SK-N-SH (cell line): ENCODE results near the gene HSPA4. TPM values are rescaled to one million over a fixed set of nuclear protein-coding genes. Genes with fewer than 3 reads are reported as not detected.

ENCODE experiments used
- CTCF ChIA-PET: fragments of 300-600, 350-600 bp; formaldehyde crosslinking; extraction: SDS; loops from one replicate; lab custom pipeline; 2021; lab: Yijun Ruan, JAX
- POLR2A ChIA-PET: fragments of 350-600 bp; sonication (Branson Sonifier 250); formaldehyde crosslinking; extraction: SDS; loops from one replicate; lab custom pipeline; 2020; ENCODE audit warnings: antibody characterized with exemption, inconsistent platforms; lab: Yijun Ruan, JAX
- DNase-seq: peaks from one replicate; pipeline ENCODE4 v3.0.0; 2012
- H2AFZ ChIP-seq: fragments of 200-600 bp; sonication (generic); 2 replicates; pipeline ENCODE4 v1.8.1; 2016; ENCODE audit warnings: antibody characterized with exemption, mild to moderate bottlenecking, low read depth
- H3F3A ChIP-seq: fragments of 200-600 bp; sonication (generic); replicated peaks from 2 replicates; pipeline ENCODE3; 2016; ENCODE audit warnings: antibody characterized with exemption, mild to moderate bottlenecking; ENCODE audit not compliant: insufficient read depth
- H3K27ac ChIP-seq, 2 experiments: fragments of 200-500 bp in 1 of 2; fragments of 200-600 bp in 1 of 2; sonication (Bioruptor generic) in 1 of 2; sonication (generic), shearing (Covaris generic) in 1 of 2; 2 replicates each; pipeline versions ENCODE4 v1.5.1 to v1.6.1; 2014 to 2016; ENCODE audit warnings: low read depth in 2 of 2, inconsistent platforms in 1 of 2, low read length in 1 of 2, mild to moderate bottlenecking in 1 of 2, mixed read lengths in 1 of 2
- H3K27me3 ChIP-seq: fragments of 200-600 bp; sonication (generic), shearing (Covaris generic); 2 replicates; pipeline ENCODE4 v1.6.1; 2016; ENCODE audit warnings: mixed run types; ENCODE audit not compliant: insufficient read depth
- H3K36me3 ChIP-seq, 2 experiments: fragments of 200-500 bp in 1 of 2; fragments of 200-600 bp in 1 of 2; sonication (Bioruptor generic) in 1 of 2; sonication (generic) in 1 of 2; replicated peaks in 1 of 2; 2 replicates each; pipeline versions ENCODE3 to v1.5.1; 2014 to 2016; ENCODE audit warnings: low read length in 1 of 2, mild to moderate bottlenecking in 1 of 2; ENCODE audit not compliant: insufficient read depth in 2 of 2, control insufficient read depth in 1 of 2
- H3K4me1 ChIP-seq, 2 experiments: fragments of 200-500 bp in 1 of 2; fragments of 200-600 bp in 1 of 2; sonication (Bioruptor generic) in 1 of 2; sonication (generic), shearing (Covaris generic) in 1 of 2; 2 replicates each; pipeline versions ENCODE4 v1.5.1 to v1.6.1; 2014 to 2016; ENCODE audit warnings: low read depth in 1 of 2, low read length in 1 of 2, mixed run types in 1 of 2; ENCODE audit not compliant: insufficient read depth in 2 of 2, control insufficient read depth in 1 of 2
- H3K4me2 ChIP-seq: fragments of 200-600 bp; sonication (generic), shearing (Covaris generic); 2 replicates; pipeline ENCODE4 v1.6.1; 2017; ENCODE audit warnings: mixed run types
- H3K4me3 ChIP-seq, 2 experiments: fragments of 200-500 bp in 1 of 2; fragments of 200-600 bp in 1 of 2; sonication (Bioruptor generic) in 1 of 2; sonication (generic), shearing (Covaris generic) in 1 of 2; 2 replicates each; pipeline versions ENCODE4 v1.5.1 to v1.8.1; 2014 to 2016; ENCODE audit warnings: low read depth in 2 of 2, inconsistent platforms in 1 of 2, low read length in 1 of 2, mild to moderate bottlenecking in 1 of 2, mixed read lengths in 1 of 2, moderate library complexity in 1 of 2
- H3K79me2 ChIP-seq: fragments of 200-600 bp; sonication (generic); 2 replicates; pipeline ENCODE4 v1.8.1; 2017; ENCODE audit warnings: mild to moderate bottlenecking; ENCODE audit not compliant: insufficient read depth
- H3K9ac ChIP-seq: fragments of 200-600 bp; sonication (generic); 2 replicates; pipeline ENCODE4 v1.6.1; 2017; ENCODE audit warnings: mixed run types
- H3K9me2 ChIP-seq: fragments of 200-600 bp; sonication (generic); 2 replicates; pipeline ENCODE4 v1.6.1; 2017; ENCODE audit warnings: mixed run types
- H3K9me3 ChIP-seq: fragments of 200-600 bp; sonication (generic); 2 replicates; pipeline ENCODE4 v1.6.1; 2017; ENCODE audit warnings: mixed run types, mild to moderate bottlenecking, moderate library complexity
- H4K20me1 ChIP-seq: fragments of 200-600 bp; sonication (generic); 2 replicates; pipeline ENCODE4 v1.6.1; 2017; ENCODE audit warnings: mild to moderate bottlenecking, mixed run types; ENCODE audit not compliant: insufficient read depth
- ELF1 ChIP-seq: IDR thresholded peaks from 2 replicates; pipeline ENCODE4 v1.4.0; 2012
- EP300 ChIP-seq, 2 experiments: IDR thresholded peaks; 2 replicates each; pipeline versions ENCODE4 v1.4.0 to v1.6.1; 2012; ENCODE audit warnings: borderline replicate concordance in 1 of 2, low read depth in 1 of 2, low read length in 1 of 2
- FOXM1 ChIP-seq: IDR thresholded peaks from 2 replicates; pipeline ENCODE4 v1.4.0; 2012; ENCODE audit warnings: low read depth, mild to moderate bottlenecking
- MEF2A ChIP-seq: IDR thresholded peaks from 2 replicates; pipeline ENCODE4 v1.4.0; 2012; ENCODE audit warnings: low read depth, borderline replicate concordance
- NFIC ChIP-seq: IDR thresholded peaks from 2 replicates; pipeline ENCODE4 v1.4.0; 2012; ENCODE audit warnings: borderline replicate concordance
- RFX5 ChIP-seq: IDR thresholded peaks from 2 replicates; pipeline ENCODE4 v1.6.1; 2012; ENCODE audit warnings: mild to moderate bottlenecking, improper control_type of control experiment, low read length
- TEAD4 ChIP-seq: IDR thresholded peaks from 2 replicates; pipeline ENCODE4 v1.4.0; 2012; ENCODE audit warnings: mild to moderate bottlenecking, borderline replicate concordance; ENCODE audit not compliant: insufficient read depth
- WGBS: methylation state at CpG from one replicate; pipeline ENCODE4 v1.1.6; 2017; ENCODE audit warnings: low lambda C conversion rate; 5-methylcytosine and 5-hydroxymethylcytosine counted together
- polyA plus RNA-seq, 3 experiments: library from polyadenylated mRNA; depleted of rRNA; stranded (reverse); fragments of >200 nt; gene quantifications; 2 replicates each; pipeline ENCODE4 v1.2.3, GENCODE V29; 2012
- TF ChIP-seq, protein P1 (sequence below): IDR thresholded peaks from 2 replicates; pipeline ENCODE4 v1.4.0; 2012; ENCODE audit warnings: low read depth, borderline replicate concordance
- TF ChIP-seq, protein P2 (sequence below): IDR thresholded peaks from 2 replicates; pipeline ENCODE4 v1.6.1; 2012; ENCODE audit warnings: mild to moderate bottlenecking, low read depth, low read length, moderate library complexity
- TF ChIP-seq, protein P3 (sequence below): IDR thresholded peaks from 2 replicates; pipeline ENCODE4 v1.4.0; 2012; ENCODE audit warnings: low read depth, borderline replicate concordance

HSPA4 gene
- polyA plus RNA-seq, 1 of the 3 experiments (the other 2 are of a cell fraction): 18.8 TPM

DNA sequence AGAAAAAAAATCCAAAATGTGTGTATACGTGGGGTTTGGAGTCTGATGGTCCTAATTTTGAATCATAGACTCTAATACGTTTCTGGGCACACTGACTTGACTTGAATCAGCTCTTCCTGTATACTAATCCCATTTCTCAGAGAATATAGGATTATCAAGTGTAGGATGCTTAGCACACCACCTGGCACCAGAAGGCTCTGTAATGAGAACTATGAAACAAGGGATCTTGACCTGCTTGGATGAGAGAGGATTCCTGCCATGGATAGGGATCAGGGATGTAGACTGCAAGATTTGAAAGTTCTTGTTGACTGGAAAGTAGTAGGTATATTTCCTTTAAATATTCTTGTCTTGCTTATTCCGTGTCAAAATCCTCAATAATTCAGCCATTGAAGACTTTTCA is 7.8 kb downstream of the HSPA4 start:
- POLR2A ChIA-PET: no interaction called here

DNA sequence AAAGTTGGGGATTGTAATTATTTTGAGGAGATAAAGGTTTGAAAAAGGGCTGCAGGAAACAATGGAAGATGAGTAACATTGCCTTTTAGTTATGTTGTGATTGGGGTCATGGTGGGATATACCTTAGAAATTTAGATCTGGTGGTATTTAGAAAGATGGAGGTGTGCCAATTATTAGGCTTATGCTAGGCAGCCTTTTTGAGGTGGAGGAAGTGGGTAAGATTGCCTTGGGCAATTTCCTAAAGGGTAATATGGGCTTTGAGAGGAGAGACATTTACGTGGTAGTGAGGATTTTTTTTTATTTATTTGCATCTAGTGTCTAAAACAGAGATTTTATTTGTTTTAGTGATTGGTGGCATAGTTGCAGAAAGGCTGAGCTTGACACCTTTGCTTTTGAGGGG is 10.5 kb downstream of the HSPA4 start:
- Histone ChIP-seq H2AFZ (no peak overlapping the region), H3K27ac (no peak overlapping the region), H3K4me3 (no peak overlapping the region), H3K9me3 (no peaks in the 10 kb centered on the region), H4K20me1 (peaks cover 78% of the 10 kb centered on the region), H3K9me2 (no peaks in the 10 kb centered on the region), H3F3A (no peaks in the 10 kb centered on the region), H3K79me2 (peaks cover 100% of the 10 kb centered on the region), H3K4me1 (no peaks in the 10 kb centered on the region), H3K4me2 (no peak overlapping the region), H3K27me3 (no peaks in the 10 kb centered on the region), H3K36me3 (peaks cover 21 to 27% of the 10 kb centered on the region in 2 experiments), H3K9ac (no peak overlapping the region)
- 76% methylated on average over 1 of the region's 1 CpG for WGBS
- CTCF ChIA-PET: interaction anchor here (1.7 kb wide), 1 partner anchor 10 kb away, joined by 4 read pairs; the partner anchor contains the start of gene HSPA4
- TF ChIP-seq FOXM1: no peak
- TF ChIP-seq RFX5: no peak
- no peak for TF ChIP-seq MEF2A
- TF ChIP-seq, protein P1, sequence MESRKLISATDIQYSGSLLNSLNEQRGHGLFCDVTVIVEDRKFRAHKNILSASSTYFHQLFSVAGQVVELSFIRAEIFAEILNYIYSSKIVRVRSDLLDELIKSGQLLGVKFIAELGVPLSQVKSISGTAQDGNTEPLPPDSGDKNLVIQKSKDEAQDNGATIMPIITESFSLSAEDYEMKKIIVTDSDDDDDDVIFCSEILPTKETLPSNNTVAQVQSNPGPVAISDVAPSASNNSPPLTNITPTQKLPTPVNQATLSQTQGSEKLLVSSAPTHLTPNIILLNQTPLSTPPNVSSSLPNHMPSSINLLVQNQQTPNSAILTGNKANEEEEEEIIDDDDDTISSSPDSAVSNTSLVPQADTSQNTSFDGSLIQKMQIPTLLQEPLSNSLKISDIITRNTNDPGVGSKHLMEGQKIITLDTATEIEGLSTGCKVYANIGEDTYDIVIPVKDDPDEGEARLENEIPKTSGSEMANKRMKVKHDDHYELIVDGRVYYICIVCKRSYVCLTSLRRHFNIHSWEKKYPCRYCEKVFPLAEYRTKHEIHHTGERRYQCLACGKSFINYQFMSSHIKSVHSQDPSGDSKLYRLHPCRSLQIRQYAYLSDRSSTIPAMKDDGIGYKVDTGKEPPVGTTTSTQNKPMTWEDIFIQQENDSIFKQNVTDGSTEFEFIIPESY: no peak
- no peak for DNase-seq
- POLR2A ChIA-PET: no interaction called here

More for the DNA sequence above, 7.8 kb downstream of the HSPA4 start:
- no peak overlapping the region for H3K4me2 ChIP-seq
- no peaks in the 10 kb centered on the region for H3K4me1 ChIP-seq
- no peaks in the 10 kb centered on the region for H3K9me2 ChIP-seq
- no peak for DNase-seq
- H3F3A ChIP-seq: peaks cover 4% of the 10 kb centered on the region
- TF ChIP-seq NFIC (no peak), EP300 (IDR thresholded peaks at IDR 0.05; ENCODE audit: borderline replicate concordance in 1 of 2, low read depth in 1 of 2, low read length in 1 of 2) (no peak), ELF1 (no peak), TEAD4 (no peak)
- TF ChIP-seq, protein P2, sequence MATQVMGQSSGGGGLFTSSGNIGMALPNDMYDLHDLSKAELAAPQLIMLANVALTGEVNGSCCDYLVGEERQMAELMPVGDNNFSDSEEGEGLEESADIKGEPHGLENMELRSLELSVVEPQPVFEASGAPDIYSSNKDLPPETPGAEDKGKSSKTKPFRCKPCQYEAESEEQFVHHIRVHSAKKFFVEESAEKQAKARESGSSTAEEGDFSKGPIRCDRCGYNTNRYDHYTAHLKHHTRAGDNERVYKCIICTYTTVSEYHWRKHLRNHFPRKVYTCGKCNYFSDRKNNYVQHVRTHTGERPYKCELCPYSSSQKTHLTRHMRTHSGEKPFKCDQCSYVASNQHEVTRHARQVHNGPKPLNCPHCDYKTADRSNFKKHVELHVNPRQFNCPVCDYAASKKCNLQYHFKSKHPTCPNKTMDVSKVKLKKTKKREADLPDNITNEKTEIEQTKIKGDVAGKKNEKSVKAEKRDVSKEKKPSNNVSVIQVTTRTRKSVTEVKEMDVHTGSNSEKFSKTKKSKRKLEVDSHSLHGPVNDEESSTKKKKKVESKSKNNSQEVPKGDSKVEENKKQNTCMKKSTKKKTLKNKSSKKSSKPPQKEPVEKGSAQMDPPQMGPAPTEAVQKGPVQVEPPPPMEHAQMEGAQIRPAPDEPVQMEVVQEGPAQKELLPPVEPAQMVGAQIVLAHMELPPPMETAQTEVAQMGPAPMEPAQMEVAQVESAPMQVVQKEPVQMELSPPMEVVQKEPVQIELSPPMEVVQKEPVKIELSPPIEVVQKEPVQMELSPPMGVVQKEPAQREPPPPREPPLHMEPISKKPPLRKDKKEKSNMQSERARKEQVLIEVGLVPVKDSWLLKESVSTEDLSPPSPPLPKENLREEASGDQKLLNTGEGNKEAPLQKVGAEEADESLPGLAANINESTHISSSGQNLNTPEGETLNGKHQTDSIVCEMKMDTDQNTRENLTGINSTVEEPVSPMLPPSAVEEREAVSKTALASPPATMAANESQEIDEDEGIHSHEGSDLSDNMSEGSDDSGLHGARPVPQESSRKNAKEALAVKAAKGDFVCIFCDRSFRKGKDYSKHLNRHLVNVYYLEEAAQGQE: no peak
- TF ChIP-seq, protein P3, sequence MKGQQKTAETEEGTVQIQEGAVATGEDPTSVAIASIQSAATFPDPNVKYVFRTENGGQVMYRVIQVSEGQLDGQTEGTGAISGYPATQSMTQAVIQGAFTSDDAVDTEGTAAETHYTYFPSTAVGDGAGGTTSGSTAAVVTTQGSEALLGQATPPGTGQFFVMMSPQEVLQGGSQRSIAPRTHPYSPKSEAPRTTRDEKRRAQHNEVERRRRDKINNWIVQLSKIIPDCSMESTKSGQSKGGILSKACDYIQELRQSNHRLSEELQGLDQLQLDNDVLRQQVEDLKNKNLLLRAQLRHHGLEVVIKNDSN: no peak
- TF ChIP-seq, all 33 proteins: peak for 0
- peaks cover 100% of the 10 kb centered on the region for H3K79me2 ChIP-seq
- no peak overlapping the region for H3K27ac ChIP-seq
- H4K20me1 ChIP-seq: peaks cover 97% of the 10 kb centered on the region
- H3K27me3 ChIP-seq: no peaks in the 10 kb centered on the region
- no peak overlapping the region for H2AFZ ChIP-seq
- CTCF ChIA-PET: interaction anchor here (0.6 kb wide), 1 partner anchor 350 kb away, joined by 4 read pairs; no protein-coding TSS in a partner anchor
- H3K9ac ChIP-seq: no peak overlapping the region
- H3K36me3 ChIP-seq: peaks cover 1 to 11% of the 10 kb centered on the region in 2 experiments
- H3K9me3 ChIP-seq: no peaks in the 10 kb centered on the region
- no peak overlapping the region for H3K4me3 ChIP-seq
- WGBS: 92% methylated on average over 3 of the region's 3 CpGs
